Gastrocnemius medialis (tissue), 4 donors: ENCODE results near the gene CLCA2. TPM values are rescaled to one million over a fixed set of nuclear protein-coding genes. Genes with fewer than 3 reads are reported as not detected.

ENCODE experiments used
- ATAC-seq, 2 donors: fragments of 150-250 bp; one replicate each; pipeline ENCODE4 v1.9.1; 2016
- DNase-seq, 2 donors: peaks; one replicate each; pipeline ENCODE4 v3.0.0-alpha.2; 2019
- H3K27ac ChIP-seq, 4 donors: fragments of 200-600 bp; sonication (generic); 1 replicate in 1 of 4; 2 replicates in 3 of 4; pipeline ENCODE4 v1.5.1; 2016 to 2018; ENCODE audit warnings: mild to moderate bottlenecking in 2 of 4, moderate library complexity in 1 of 4
- H3K27me3 ChIP-seq, 3 donors: fragments of 200-600 bp; sonication (generic) in 2 of 3; 1 replicate in 1 of 3; 2 replicates in 2 of 3; pipeline versions ENCODE4 v1.5.1 to v1.6.0; 2016 to 2019; ENCODE audit warnings: mild to moderate bottlenecking in 1 of 3, moderate library complexity in 1 of 3
- H3K36me3 ChIP-seq, 2 donors: fragments of 200-600 bp; sonication (generic) in 1 of 2; one replicate each; pipeline ENCODE4 v1.5.1; 2017 to 2018
- H3K4me1 ChIP-seq, 2 donors: fragments of 200-600 bp; sonication (generic) in 1 of 2; one replicate each; pipeline ENCODE4 v1.5.1; 2016 to 2017; ENCODE audit warnings: mild to moderate bottlenecking in 2 of 2
- H3K4me3 ChIP-seq, 4 donors: fragments of 200-600 bp; sonication (generic) in 3 of 4; 1 replicate in 1 of 4; 2 replicates in 3 of 4; pipeline ENCODE4 v1.5.1; 2016 to 2019; ENCODE audit warnings: mild to moderate bottlenecking in 2 of 4
- H3K9me3 ChIP-seq, 3 donors: fragments of 200-600 bp; sonication (generic) in 2 of 3; 1 replicate in 1 of 3; 2 replicates in 2 of 3; pipeline ENCODE4 v1.5.1; 2016 to 2019
- POLR2A ChIP-seq, 2 donors: fragments of 450-650 bp; IDR thresholded peaks; one replicate each; pipeline ENCODE4 v1.6.1; 2017; ENCODE audit warnings: antibody characterized with exemption in 2 of 2, mild to moderate bottlenecking in 2 of 2, moderate library complexity in 2 of 2
- in situ Hi-C, 4 donors: fragments of 200-750 bp; cut with MboI; loops; one replicate each; pipeline versions ENCODE4 v1.15.0 to v1.8.0; 2017; ENCODE audit warnings: low sequenced_read_pairs in 4 of 4
- intact Hi-C: fragments of 100-400 bp; cut with DNase I; formaldehyde crosslinking; loops from one replicate; pipeline ENCODE4 v1.15.1; 2023; ENCODE audit warnings: low total_unique reads
- total RNA-seq, 4 donors: library from RNA; depleted of rRNA; stranded (reverse); fragments of >200 nt; gene quantifications; one replicate each; pipeline versions ENCODE4 v1.1.0 to v1.2.3, GENCODE V29; 2016
- TF ChIP-seq, protein P1 (sequence below), 5 experiments: fragments of 450-650 bp in 3 of 5; fragments of 200-600 bp in 2 of 5; sonication (generic) in 2 of 5; IDR thresholded peaks in 4 of 5; conservative IDR thresholded peaks in 1 of 5; 1 replicate in 4 of 5; 2 replicates in 1 of 5; pipeline ENCODE4 v1.5.1; 2016 to 2019; ENCODE audit warnings: antibody characterized with exemption in 5 of 5, mild to moderate bottlenecking in 3 of 5, moderate library complexity in 3 of 5

Gene CLCA2
- total RNA-seq, 4 donors from 2014 or later: not detected

DNA sequence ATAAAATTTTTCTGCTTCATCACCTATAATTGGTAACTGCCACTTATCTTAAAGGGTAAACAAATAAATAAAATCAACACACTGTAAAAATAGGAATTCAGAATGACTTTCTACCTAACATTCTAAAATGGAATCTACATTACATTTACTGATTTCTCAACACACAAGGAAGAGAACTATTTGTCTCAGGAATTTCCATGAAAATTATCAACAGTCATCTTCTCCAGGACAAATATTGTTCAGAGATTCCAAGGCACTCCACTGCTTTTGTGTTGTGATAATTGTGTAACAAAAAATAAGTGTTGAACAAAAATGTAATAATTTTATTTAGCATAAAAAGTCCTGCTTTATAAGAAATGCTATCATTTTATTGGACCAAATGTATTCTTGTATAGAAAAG is 35.2 kb upstream of the CLCA2 start:
- H3K4me3 ChIP-seq: no peak overlapping the region
- H3K27me3 ChIP-seq: no peaks in the 10 kb centered on the region
- intact Hi-C loops (loop anchor here (10.0 kb wide), 2 partner anchors 86 to 696 kb away; no protein-coding TSS in a partner anchor), in situ Hi-C loops (loop anchor here in 3 of 4 donors (10.0 to 25.0 kb wide), 5 partner anchors 106 to 674 kb away; partner anchors contain the start of gene SH3GLB1 (in 1 of the 3))
- TF ChIP-seq, protein P1, sequence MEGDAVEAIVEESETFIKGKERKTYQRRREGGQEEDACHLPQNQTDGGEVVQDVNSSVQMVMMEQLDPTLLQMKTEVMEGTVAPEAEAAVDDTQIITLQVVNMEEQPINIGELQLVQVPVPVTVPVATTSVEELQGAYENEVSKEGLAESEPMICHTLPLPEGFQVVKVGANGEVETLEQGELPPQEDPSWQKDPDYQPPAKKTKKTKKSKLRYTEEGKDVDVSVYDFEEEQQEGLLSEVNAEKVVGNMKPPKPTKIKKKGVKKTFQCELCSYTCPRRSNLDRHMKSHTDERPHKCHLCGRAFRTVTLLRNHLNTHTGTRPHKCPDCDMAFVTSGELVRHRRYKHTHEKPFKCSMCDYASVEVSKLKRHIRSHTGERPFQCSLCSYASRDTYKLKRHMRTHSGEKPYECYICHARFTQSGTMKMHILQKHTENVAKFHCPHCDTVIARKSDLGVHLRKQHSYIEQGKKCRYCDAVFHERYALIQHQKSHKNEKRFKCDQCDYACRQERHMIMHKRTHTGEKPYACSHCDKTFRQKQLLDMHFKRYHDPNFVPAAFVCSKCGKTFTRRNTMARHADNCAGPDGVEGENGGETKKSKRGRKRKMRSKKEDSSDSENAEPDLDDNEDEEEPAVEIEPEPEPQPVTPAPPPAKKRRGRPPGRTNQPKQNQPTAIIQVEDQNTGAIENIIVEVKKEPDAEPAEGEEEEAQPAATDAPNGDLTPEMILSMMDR (IDR thresholded peaks at IDR 0.05 in 4 of 5, conservative IDR thresholded peaks at IDR 0.05 in 1 of 5): no peak
- no peak for TF ChIP-seq POLR2A (IDR thresholded peaks at IDR 0.05)
- no peak for ATAC-seq
- H3K9me3 ChIP-seq: no peaks in the 10 kb centered on the region
- H3K4me1 ChIP-seq: peaks cover 0 to 6% of the 10 kb centered on the region in 2 donors
- DNase-seq: no peak
- H3K27ac ChIP-seq: peak overlapping the region in 2 of 4 donors; percentile 18 to 33
- H3K36me3 ChIP-seq: no peaks in the 10 kb centered on the region

DNA sequence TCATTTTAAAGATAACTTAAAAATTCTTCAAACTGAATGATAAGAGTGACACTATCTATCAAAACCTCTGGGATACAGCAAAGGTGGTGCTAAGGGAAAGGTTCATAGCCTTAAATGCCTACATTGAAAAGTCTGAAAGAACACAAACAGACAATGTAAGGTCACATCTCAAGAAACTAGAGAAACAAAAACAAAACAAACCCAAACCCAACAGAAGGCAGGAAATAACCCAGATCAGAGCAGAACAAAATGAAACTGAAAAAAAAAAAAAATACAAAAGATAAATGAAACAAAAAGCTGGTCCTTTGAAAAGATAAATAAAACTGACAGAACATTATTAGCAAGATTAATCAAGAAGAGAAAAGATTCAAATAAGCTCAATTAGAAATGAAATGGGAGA is 34.7 kb upstream of the CLCA2 start:
- no peaks in the 10 kb centered on the region for H3K36me3 ChIP-seq
- ATAC-seq (no peak), DNase-seq (no peak)
- no peaks in the 10 kb centered on the region for H3K9me3 ChIP-seq
- no peak overlapping the region for H3K4me3 ChIP-seq
- intact Hi-C loops (loop anchor here (10.0 kb wide), 2 partner anchors 85 to 695 kb away; no protein-coding TSS in a partner anchor), in situ Hi-C loops (loop anchor here in 3 of 4 donors (10.0 to 25.0 kb wide), 5 partner anchors 105 to 673 kb away; partner anchors contain the start of gene SH3GLB1 (in 1 of the 3))
- H3K27ac ChIP-seq: peak overlapping the region in 2 of 4 donors; percentile 18 to 33
- peaks cover 0 to 6% of the 10 kb centered on the region in 2 donors for H3K4me1 ChIP-seq
- no peak for TF ChIP-seq POLR2A (IDR thresholded peaks at IDR 0.05)
- TF ChIP-seq, protein P1 (IDR thresholded peaks at IDR 0.05 in 4 of 5, conservative IDR thresholded peaks at IDR 0.05 in 1 of 5): no peak
- H3K27me3 ChIP-seq: no peaks in the 10 kb centered on the region

DNA sequence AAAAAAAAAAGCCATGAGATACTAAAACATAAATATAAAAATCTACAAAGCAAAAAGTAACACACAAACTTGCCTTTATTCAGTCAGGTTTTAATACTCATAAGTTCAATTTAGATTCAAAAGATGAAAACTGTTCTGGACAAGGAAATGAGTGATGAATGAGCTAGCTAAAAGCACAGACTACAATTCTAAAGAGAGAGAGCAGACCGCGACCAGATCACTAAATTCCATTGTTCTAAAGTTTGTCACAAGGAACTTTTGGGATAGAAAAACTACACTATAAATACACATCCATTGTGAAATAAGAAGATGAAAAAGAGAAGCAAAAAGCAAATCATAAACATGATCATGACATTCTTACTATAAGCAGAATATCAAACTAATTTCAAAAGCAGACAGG is 29.6 kb upstream of the CLCA2 start:
- Histone ChIP-seq H3K4me1 (peaks cover 0 to 6% of the 10 kb centered on the region in 2 donors), H3K36me3 (no peaks in the 10 kb centered on the region), H3K27ac (no peak overlapping the region), H3K9me3 (no peaks in the 10 kb centered on the region), H3K27me3 (no peaks in the 10 kb centered on the region), H3K4me3 (no peak overlapping the region)
- in situ Hi-C loops: loop anchor here in 2 of 4 donors (25.0 kb wide), 3 partner anchors 318 to 668 kb away; partner anchors contain the start of gene SH3GLB1 (in 1 of the 2)
- DNase-seq (no peak), ATAC-seq (no peak)
- intact Hi-C loops: loop anchor here (10.0 kb wide), 2 partner anchors 310 to 930 kb away; partner anchors contain the start of genes LMO4 and SH3GLB1
- TF ChIP-seq, protein P1 (IDR thresholded peaks at IDR 0.05 in 4 of 5, conservative IDR thresholded peaks at IDR 0.05 in 1 of 5): no peak

DNA sequence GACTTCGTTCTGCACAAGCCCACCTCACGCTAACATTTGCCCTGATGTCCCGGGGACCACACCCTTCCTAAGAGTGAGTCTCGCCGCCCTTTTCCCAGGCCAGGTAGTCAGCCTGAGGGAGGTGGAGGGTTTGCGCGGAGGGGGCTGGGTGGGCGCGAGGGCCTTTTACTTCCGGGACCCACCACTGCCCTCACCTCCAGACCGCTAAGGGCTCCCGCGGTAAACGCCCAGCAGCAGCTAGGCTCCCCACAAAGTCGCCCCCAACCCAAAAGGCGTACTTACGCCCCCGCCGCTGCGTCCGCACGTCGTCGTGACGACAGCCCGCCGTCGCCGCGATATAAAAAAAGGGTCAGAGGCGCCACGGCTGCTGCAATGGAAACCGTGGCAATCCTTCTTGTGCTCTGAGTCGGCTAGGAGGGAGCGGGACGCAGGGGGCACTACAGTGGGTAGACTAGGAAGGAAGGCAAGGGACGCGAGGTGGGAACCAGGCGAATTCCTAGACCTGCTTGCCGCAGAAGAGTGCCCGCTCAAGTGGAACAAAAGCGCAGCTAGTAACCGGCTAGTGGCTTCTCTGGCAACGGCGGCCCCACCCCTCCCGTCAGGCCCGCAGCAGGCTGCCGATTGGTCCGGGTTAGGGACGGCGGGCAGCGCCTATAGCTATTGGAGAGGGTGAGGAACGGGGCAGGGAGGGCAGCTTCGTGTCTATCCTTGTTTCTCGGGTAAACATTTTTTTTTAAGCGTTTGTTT is 28.0 kb upstream of the CLCA2 start, which contains the start of gene ODF2L:
Gene ODF2L (minus strand): TSS at position 573 of the 747 bp plus-strand sequence. CDS start 9,296 bp downstream, outside the sequence.
- ATAC-seq (peak; percentile 95 to 98), DNase-seq (peak; percentile 85)
- intact Hi-C loops (loop anchor here (10.0 kb wide), 2 partner anchors 309 to 929 kb away; partner anchors contain the start of genes LMO4 and SH3GLB1), in situ Hi-C loops (loop anchor here in 2 of 4 donors (25.0 kb wide), 3 partner anchors 316 to 666 kb away; partner anchors contain the start of gene SH3GLB1 (in 1 of the 2))
- H3K27me3 ChIP-seq: no peaks in the 10 kb centered on the region
- H3K36me3 ChIP-seq: no peaks in the 10 kb centered on the region
- H3K4me1 ChIP-seq: peaks cover 0 to 6% of the 10 kb centered on the region in 2 donors
- peak in 1 of 2 donors; percentile 66 for TF ChIP-seq POLR2A (IDR thresholded peaks at IDR 0.05)
- TF ChIP-seq, protein P1 (IDR thresholded peaks at IDR 0.05 in 4 of 5, conservative IDR thresholded peaks at IDR 0.05 in 1 of 5): no peak
- H3K27ac ChIP-seq: peak within 1 kb of the TSS; percentile 64 to 73 (median 72)
- H3K4me3 ChIP-seq: peak within 1 kb of the TSS; percentile 74 to 96 (median 86)
- no peaks in the 10 kb centered on the region for H3K9me3 ChIP-seq
